Activated naive CD8-positive, alpha-beta T cell treated with anti-CD3 and anti-CD28 coated beads for 36 hours (primary cell): ENCODE results near the gene HS6ST3. TPM values are rescaled to one million over a fixed set of nuclear protein-coding genes. Genes with fewer than 3 reads are reported as not detected.
"Not testable (repeated sequence)": the region's sequence is repeated elsewhere in the genome, so short reads cannot be mapped to it uniquely, and the experiment has no call there.

Experiments used
- DNase-seq: peaks from one replicate; pipeline ENCODE4 v3.0.0; 2021
- H3K27ac Mint-ChIP-seq: one replicate; pipeline ENCODE4 v1.8.0; 2022; ENCODE audit warnings: mild to moderate bottlenecking, moderate library complexity, mixed read lengths
- H3K27me3 Mint-ChIP-seq: one replicate; pipeline ENCODE4 v1.8.0; 2022; ENCODE audit warnings: mild to moderate bottlenecking, mixed read lengths
- H3K36me3 Mint-ChIP-seq: one replicate; pipeline ENCODE4 v1.8.0; 2021; ENCODE audit warnings: mild to moderate bottlenecking, mixed read lengths
- H3K4me1 Mint-ChIP-seq: one replicate; pipeline ENCODE4 v1.8.0; 2021; ENCODE audit warnings: mixed read lengths
- H3K4me3 Mint-ChIP-seq: one replicate; pipeline ENCODE4 v1.8.0; 2022; ENCODE audit warnings: mild to moderate bottlenecking, moderate library complexity, mixed read lengths
- H3K9me3 Mint-ChIP-seq: one replicate; pipeline ENCODE4 v1.8.0; 2022; ENCODE audit warnings: mixed read lengths
- total RNA-seq, 2 experiments: library from RNA; stranded (reverse); gene quantifications; one replicate each; pipeline ENCODE4 v1.2.3, GENCODE V29; 2021

Gene HS6ST3
- total RNA-seq, 2 experiments from 2014 or later, result not detected

GRCh38 chr13:96454466-96454865 lies 364.6 kb downstream of the HS6ST3 start:
- Mint-ChIP-seq H3K27ac (no peak overlapping the region), H3K4me1 (no peaks in the 10 kb centered on the region), H3K4me3 (no peak overlapping the region), H3K27me3 (no peaks in the 10 kb centered on the region), H3K36me3 (no peaks in the 10 kb centered on the region), H3K9me3 (no peaks in the 10 kb centered on the region)
- DNase-seq, result no peak

- no peaks in the 10 kb centered on the region for H3K4me1 Mint-ChIP-seq
- no peaks in the 10 kb centered on the region for H3K27me3 Mint-ChIP-seq
- DNase-seq, result no peak
- H3K27ac Mint-ChIP-seq, result no peak overlapping the region
- peaks cover 4% of the 10 kb centered on the region for H3K9me3 Mint-ChIP-seq
- H3K36me3 Mint-ChIP-seq, result no peaks in the 10 kb centered on the region
- H3K4me3 Mint-ChIP-seq, result no peak overlapping the region
Measured at GRCh38 chr13:96460609-96461008, 370.7 kb downstream of the HS6ST3 start.

GRCh38 chr13:96473526-96474180 lies 383.7 kb downstream of the HS6ST3 start:
- DNase-seq, result no peak
- peaks cover 1% of the 10 kb centered on the region for H3K9me3 Mint-ChIP-seq
- no peak overlapping the region for H3K4me3 Mint-ChIP-seq
- H3K27ac Mint-ChIP-seq, result no peak overlapping the region
- H3K27me3 Mint-ChIP-seq, result no peaks in the 10 kb centered on the region
- H3K36me3 Mint-ChIP-seq, result no peaks in the 10 kb centered on the region
- no peaks in the 10 kb centered on the region for H3K4me1 Mint-ChIP-seq

GRCh38 chr13:96474181-96474557 lies 384.3 kb downstream of the HS6ST3 start:
- H3K36me3 Mint-ChIP-seq, result no peaks in the 10 kb centered on the region
- no peaks in the 10 kb centered on the region for H3K4me1 Mint-ChIP-seq
- peaks cover 1% of the 10 kb centered on the region for H3K9me3 Mint-ChIP-seq
- H3K27me3 Mint-ChIP-seq, result no peaks in the 10 kb centered on the region
- no peak for DNase-seq
- H3K4me3 Mint-ChIP-seq, result no peak overlapping the region
- no peak overlapping the region for H3K27ac Mint-ChIP-seq

- Mint-ChIP-seq H3K36me3 (no peaks in the 10 kb centered on the region), H3K9me3 (peaks cover 1% of the 10 kb centered on the region), H3K4me1 (no peaks in the 10 kb centered on the region), H3K27me3 (no peaks in the 10 kb centered on the region), H3K4me3 (no peak overlapping the region), H3K27ac (no peak overlapping the region)
- DNase-seq, result no peak
Measured at GRCh38 chr13:96475103-96475502, 385.2 kb downstream of the HS6ST3 start.

GRCh38 chr13:96481482-96481881 lies 391.6 kb downstream of the HS6ST3 start:
- Mint-ChIP-seq H3K4me3 (no peak overlapping the region), H3K9me3 (peaks cover 2% of the 10 kb centered on the region), H3K36me3 (no peaks in the 10 kb centered on the region), H3K27ac (no peak overlapping the region), H3K4me1 (no peaks in the 10 kb centered on the region), H3K27me3 (no peaks in the 10 kb centered on the region)
- DNase-seq, result no peak

- no peak for DNase-seq
- H3K27ac Mint-ChIP-seq, result no peak overlapping the region
- H3K4me3 Mint-ChIP-seq, result no peak overlapping the region
- H3K4me1 Mint-ChIP-seq, result no peaks in the 10 kb centered on the region
- H3K27me3 Mint-ChIP-seq, result no peaks in the 10 kb centered on the region
- no peaks in the 10 kb centered on the region for H3K36me3 Mint-ChIP-seq
- no peaks in the 10 kb centered on the region for H3K9me3 Mint-ChIP-seq
Measured at GRCh38 chr13:96490496-96490989, 400.6 kb downstream of the HS6ST3 start.

GRCh38 chr13:96491103-96491502 lies 401.2 kb downstream of the HS6ST3 start:
- Mint-ChIP-seq H3K4me1 (no peaks in the 10 kb centered on the region), H3K27me3 (no peaks in the 10 kb centered on the region)

GRCh38 chr13:96492766-96493165 lies 402.9 kb downstream of the HS6ST3 start:
- Mint-ChIP-seq H3K4me1 (no peaks in the 10 kb centered on the region), H3K36me3 (no peaks in the 10 kb centered on the region), H3K4me3 (no peak overlapping the region), H3K27ac (no peak overlapping the region), H3K27me3 (no peaks in the 10 kb centered on the region), H3K9me3 (no peaks in the 10 kb centered on the region)
- DNase-seq, result no peak

More at GRCh38 chr13:96491103-96491502, 401.2 kb downstream of the HS6ST3 start:
- Mint-ChIP-seq H3K36me3 (no peaks in the 10 kb centered on the region), H3K27ac (no peak overlapping the region), H3K9me3 (no peaks in the 10 kb centered on the region), H3K4me3 (no peak overlapping the region)
- DNase-seq, result no peak

- no peak for DNase-seq
- peaks cover 2% of the 10 kb centered on the region for H3K9me3 Mint-ChIP-seq
- no peak overlapping the region for H3K27ac Mint-ChIP-seq
- no peaks in the 10 kb centered on the region for H3K36me3 Mint-ChIP-seq
- H3K4me3 Mint-ChIP-seq, result no peak overlapping the region
- no peaks in the 10 kb centered on the region for H3K4me1 Mint-ChIP-seq
- no peaks in the 10 kb centered on the region for H3K27me3 Mint-ChIP-seq
Measured at GRCh38 chr13:96499656-96500055, 409.7 kb downstream of the HS6ST3 start.

GRCh38 chr13:96500953-96501352 lies 411.0 kb downstream of the HS6ST3 start:
- H3K4me1 Mint-ChIP-seq, result no peaks in the 10 kb centered on the region
- H3K27ac Mint-ChIP-seq, result no peak overlapping the region
- H3K27me3 Mint-ChIP-seq, result no peaks in the 10 kb centered on the region
- no peak for DNase-seq
- peaks cover 2% of the 10 kb centered on the region for H3K9me3 Mint-ChIP-seq
- H3K4me3 Mint-ChIP-seq, result no peak overlapping the region
- H3K36me3 Mint-ChIP-seq, result no peaks in the 10 kb centered on the region

GRCh38 chr13:96503481-96503880 lies 413.6 kb downstream of the HS6ST3 start:
- Mint-ChIP-seq H3K36me3 (no peaks in the 10 kb centered on the region), H3K27ac (no peak overlapping the region), H3K4me3 (no peak overlapping the region), H3K27me3 (no peaks in the 10 kb centered on the region), H3K4me1 (no peaks in the 10 kb centered on the region), H3K9me3 (peaks cover 5% of the 10 kb centered on the region)
- no peak for DNase-seq

GRCh38 chr13:96511587-96511986 lies 421.7 kb downstream of the HS6ST3 start:
- no peak for DNase-seq
- Mint-ChIP-seq H3K27me3 (no peaks in the 10 kb centered on the region), H3K4me3 (no peak overlapping the region), H3K27ac (no peak overlapping the region), H3K9me3 (peaks cover 3% of the 10 kb centered on the region), H3K4me1 (no peaks in the 10 kb centered on the region), H3K36me3 (no peaks in the 10 kb centered on the region)

- Mint-ChIP-seq H3K27me3 (no peaks in the 10 kb centered on the region), H3K4me1 (no peaks in the 10 kb centered on the region), H3K4me3 (no peak overlapping the region), H3K36me3 (no peaks in the 10 kb centered on the region), H3K27ac (no peak overlapping the region), H3K9me3 (peaks cover 3% of the 10 kb centered on the region)
- DNase-seq, result no peak
Measured at GRCh38 chr13:96519380-96519779, 429.5 kb downstream of the HS6ST3 start.

GRCh38 chr13:96524398-96525020 lies 434.6 kb downstream of the HS6ST3 start:
- H3K9me3 Mint-ChIP-seq, result not testable (repeated sequence)

GRCh38 chr13:96525715-96526114 lies 435.8 kb downstream of the HS6ST3 start:
- Mint-ChIP-seq H3K4me3 (no peak overlapping the region), H3K27me3 (no peaks in the 10 kb centered on the region), H3K36me3 (no peaks in the 10 kb centered on the region), H3K4me1 (no peaks in the 10 kb centered on the region), H3K27ac (no peak overlapping the region), H3K9me3 (no peaks in the 10 kb centered on the region)
- no peak for DNase-seq

More at GRCh38 chr13:96524398-96525020, 434.6 kb downstream of the HS6ST3 start:
- H3K4me1 Mint-ChIP-seq, H3K4me3 Mint-ChIP-seq, DNase-seq, H3K36me3 Mint-ChIP-seq, H3K27me3 Mint-ChIP-seq, H3K27ac Mint-ChIP-seq: not testable (repeated sequence)
